Esophagus squamous epithelium (tissue), 5 donors: ENCODE data around the gene DENND1B. TPM values are rescaled to one million over a fixed set of nuclear protein-coding genes. Genes with fewer than 3 reads are reported as not detected.

ENCODE experiments used
- DNase-seq: peaks from one replicate; lab custom pipeline; 2025; lab: John Stamatoyannopoulos, UW
- H3K27ac ChIP-seq, 4 donors: fragments of 200-600 bp; sonication (generic); one replicate each; pipeline ENCODE4 v1.5.1; 2016 to 2019; ENCODE audit warnings: mild to moderate bottlenecking in 1 of 4
- H3K27me3 ChIP-seq, 4 donors: fragments of 200-600 bp; sonication (generic); 1 replicate in 3 of 4; 2 replicates in 1 of 4; pipeline versions ENCODE4 v1.5.1 to v1.6.0; 2017 to 2021; ENCODE audit warnings: antibody characterized with exemption in 1 of 4
- H3K36me3 ChIP-seq, 3 donors: fragments of 200-600 bp; sonication (generic); one replicate each; pipeline ENCODE4 v1.5.1; 2016 to 2019
- H3K4me1 ChIP-seq, 3 donors: fragments of 200-600 bp; sonication (generic); one replicate each; pipeline ENCODE4 v1.5.1; 2017 to 2019
- H3K4me3 ChIP-seq, 4 donors: fragments of 200-600 bp; sonication (generic); 1 replicate in 3 of 4; 2 replicates in 1 of 4; pipeline ENCODE4 v1.5.1; 2016 to 2019; ENCODE audit warnings: mild to moderate bottlenecking in 2 of 4, moderate library complexity in 1 of 4
- H3K9me3 ChIP-seq, 3 donors: fragments of 200-600 bp; sonication (generic); one replicate each; pipeline ENCODE4 v1.5.1; 2016 to 2019
- CTCF ChIP-seq, 6 experiments: fragments of 450-650 bp in 4 of 6; fragments of 200-600 bp in 2 of 6; sonication (generic) in 2 of 6; IDR thresholded peaks; one replicate each; pipeline ENCODE4 v1.5.1; 2016 to 2019; ENCODE audit warnings: antibody characterized with exemption in 6 of 6, mild to moderate bottlenecking in 4 of 6, moderate library complexity in 4 of 6
- POLR2A ChIP-seq, 4 donors: fragments of 450-650 bp; IDR thresholded peaks; one replicate each; pipeline ENCODE4 v1.6.1; 2017; ENCODE audit warnings: antibody characterized with exemption in 4 of 4, mild to moderate bottlenecking in 4 of 4, moderate library complexity in 3 of 4
- WGBS, 2 donors: methylation state at CpG; one replicate each; pipeline ENCODE4 v1.1.5; 2018; 5-methylcytosine and 5-hydroxymethylcytosine counted together
- intact Hi-C: fragments of 100-400 bp; cut with DNase I; formaldehyde crosslinking; loops from one replicate; pipeline ENCODE4 v1.15.0; 2022
- total RNA-seq, 4 donors: library from RNA; depleted of rRNA; stranded (reverse); fragments of >200 nt; gene quantifications; one replicate each; pipeline ENCODE4 v1.1.0, GENCODE V29; 2016
- donor health status: DM: yes; HTN: yes; CAD: no.

The DENND1B gene
- total RNA-seq, 4 donors from 2014 or later, result 13.6 to 25.5 (median 18.2) TPM

- Histone ChIP-seq H3K27ac (peak overlapping the region; percentile 64 to 84 (median 74)), H3K4me1 (peaks cover 0 to 58% (median 15%) of the 10 kb centered on the region in 3 donors), H3K9me3 (no peaks in the 10 kb centered on the region), H3K36me3 (no peaks in the 10 kb centered on the region), H3K27me3 (no peaks in the 10 kb centered on the region), H3K4me3 (no peak overlapping the region)
- TF ChIP-seq POLR2A (IDR thresholded peaks at IDR 0.05) (no peak), CTCF (IDR thresholded peaks at IDR 0.05) (no peak)
- DNase-seq, result no peak
- intact Hi-C loops, result no loop called here
- WGBS, 2 donors, result 18 to 36% methylated on average over 1 of the region's 1 CpG
These were observed 8.2 kb upstream of the DENND1B start for GRCh38 chr1:197783510-197783948.

DNA sequence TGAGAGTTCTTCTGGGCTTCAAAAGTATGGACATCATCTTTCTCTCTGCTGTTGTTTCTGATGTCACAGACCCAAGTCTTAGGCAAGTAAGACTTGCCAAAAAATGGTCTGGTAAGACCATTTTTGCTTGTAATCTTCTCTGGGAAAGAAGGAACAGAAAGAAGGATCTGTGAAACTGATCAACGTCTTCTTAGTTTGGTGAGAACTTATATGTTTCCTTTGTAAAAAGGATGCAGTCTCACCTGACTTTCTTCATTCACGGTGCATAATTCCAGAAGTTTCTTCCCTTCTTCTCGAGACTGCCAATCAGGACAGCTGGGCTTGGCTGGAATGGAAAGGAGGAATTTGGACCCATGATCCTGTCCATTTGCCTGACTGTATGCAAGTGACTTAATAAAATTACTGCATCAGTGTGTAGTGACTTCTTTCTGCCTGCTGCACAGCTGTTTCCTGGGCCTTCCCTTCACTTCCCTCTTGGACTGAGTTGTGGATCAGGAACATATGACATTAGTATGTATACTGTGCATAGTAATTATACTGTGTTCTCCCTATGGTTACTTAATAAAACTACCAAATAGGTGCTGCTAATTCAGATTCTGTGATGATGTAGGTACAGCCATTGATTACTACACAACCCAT is 7.6 kb upstream of the DENND1B start:
- Histone ChIP-seq H3K27ac (peak overlapping the region; percentile 64 to 84 (median 74)), H3K36me3 (no peaks in the 10 kb centered on the region), H3K4me3 (no peak overlapping the region), H3K9me3 (no peaks in the 10 kb centered on the region), H3K4me1 (peaks cover 0 to 60% (median 15%) of the 10 kb centered on the region in 3 donors), H3K27me3 (no peaks in the 10 kb centered on the region)
- intact Hi-C loops, result no loop called here
- WGBS, 2 donors, result 59 to 71% methylated on average over 3 of the region's 3 CpGs
- no peak for DNase-seq
- no peak for TF ChIP-seq POLR2A (IDR thresholded peaks at IDR 0.05)
- no peak for TF ChIP-seq CTCF (IDR thresholded peaks at IDR 0.05)

DNA sequence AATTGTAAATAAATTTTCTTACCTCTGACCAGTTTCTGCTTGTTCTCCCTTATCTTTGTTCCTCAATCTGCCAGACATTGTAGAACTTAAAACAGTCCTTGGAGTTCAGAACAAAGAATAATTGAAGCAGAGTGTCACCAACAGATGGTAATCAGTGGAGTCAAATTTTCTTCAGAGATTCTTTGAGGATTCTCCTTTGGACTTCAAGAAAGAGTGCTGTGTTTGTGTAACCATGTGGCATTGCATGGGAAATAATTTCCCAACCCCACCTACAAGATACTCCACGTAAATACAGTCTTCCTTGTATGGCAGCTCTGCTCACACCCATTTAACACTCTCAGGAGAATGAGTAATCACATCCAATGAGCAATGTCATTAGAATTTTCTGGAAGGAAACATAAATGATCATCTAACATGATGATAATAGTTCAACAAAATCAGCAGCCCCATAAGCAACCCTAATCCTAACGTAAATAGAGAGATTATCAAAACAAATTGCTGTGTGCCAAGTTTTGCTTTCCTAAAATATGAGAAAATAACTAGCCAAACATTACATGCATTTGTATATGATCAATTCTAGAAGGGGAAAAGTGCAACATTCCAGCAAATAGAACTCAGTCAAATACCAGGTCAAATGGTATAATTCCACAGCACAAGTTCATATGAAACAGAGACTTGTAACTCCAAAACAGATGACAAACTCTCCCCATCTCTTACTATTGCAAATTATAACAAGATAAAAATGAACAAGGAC is 6.9 kb upstream of the DENND1B start:
- Histone ChIP-seq H3K4me3 (peak overlapping the region in 1 of 4 donors; percentile 11), H3K4me1 (peaks cover 0 to 62% (median 15%) of the 10 kb centered on the region in 3 donors), H3K9me3 (no peaks in the 10 kb centered on the region), H3K27me3 (no peaks in the 10 kb centered on the region), H3K36me3 (no peaks in the 10 kb centered on the region), H3K27ac (peak overlapping the region; percentile 64 to 84 (median 74))
- intact Hi-C loops, result no loop called here
- WGBS, 2 donors, result 16 to 23% methylated on average over 2 of the region's 2 CpGs
- DNase-seq, result no peak
- TF ChIP-seq CTCF (IDR thresholded peaks at IDR 0.05) (no peak), POLR2A (IDR thresholded peaks at IDR 0.05) (no peak)

DNA sequence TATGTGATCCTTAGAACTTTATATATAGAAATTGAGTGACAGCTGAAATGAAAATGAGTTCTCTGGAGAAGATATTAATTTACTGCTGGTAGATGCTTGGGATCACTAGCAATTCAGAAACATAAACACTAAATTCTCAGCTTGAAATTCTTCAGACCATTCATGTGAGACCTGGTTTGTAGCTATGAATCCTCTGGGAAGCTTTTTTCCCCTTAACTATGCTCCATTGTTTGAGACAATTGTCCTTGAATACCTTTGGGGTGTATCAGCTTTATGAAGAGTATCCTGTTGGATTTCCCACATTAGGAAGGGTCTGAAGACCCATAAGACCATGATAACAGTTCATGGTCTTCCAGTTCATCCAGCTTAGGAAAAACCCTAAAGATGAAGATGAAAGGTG is 4.6 kb upstream of the DENND1B start:
- Histone ChIP-seq H3K4me3 (no peak overlapping the region), H3K27ac (no peak overlapping the region), H3K27me3 (no peaks in the 10 kb centered on the region), H3K4me1 (peaks cover 10 to 66% (median 26%) of the 10 kb centered on the region in 3 donors), H3K9me3 (no peaks in the 10 kb centered on the region), H3K36me3 (no peaks in the 10 kb centered on the region)
- TF ChIP-seq CTCF (IDR thresholded peaks at IDR 0.05) (no peak), POLR2A (IDR thresholded peaks at IDR 0.05) (no peak)
- intact Hi-C loops, result no loop called here
- no peak for DNase-seq

- intact Hi-C loops, result no loop called here
- DNase-seq, result no peak
These were observed 3.2 kb upstream of the DENND1B start for GRCh38 chr1:197778366-197778945.

More at GRCh38 chr1:197778366-197778945, 3.2 kb upstream of the DENND1B start:
- Histone ChIP-seq H3K9me3 (no peaks in the 10 kb centered on the region), H3K36me3 (no peaks in the 10 kb centered on the region), H3K27ac (peak overlapping the region in 1 of 4 donors; percentile 4), H3K4me3 (no peak overlapping the region), H3K4me1 (peaks cover 15 to 62% (median 26%) of the 10 kb centered on the region in 3 donors), H3K27me3 (no peaks in the 10 kb centered on the region)
- WGBS, 2 donors, result 65 to 71% methylated on average over 4 of the region's 4 CpGs
- no peak for TF ChIP-seq CTCF (IDR thresholded peaks at IDR 0.05)
- TF ChIP-seq POLR2A (IDR thresholded peaks at IDR 0.05), result no peak
